DMS53 (cell line): ENCODE results near the gene CDH4.

ENCODE experiments used
- DNase-seq: peaks from one replicate; lab custom pipeline; 2025; lab: John Stamatoyannopoulos, UW

The CDH4 gene

DNA sequence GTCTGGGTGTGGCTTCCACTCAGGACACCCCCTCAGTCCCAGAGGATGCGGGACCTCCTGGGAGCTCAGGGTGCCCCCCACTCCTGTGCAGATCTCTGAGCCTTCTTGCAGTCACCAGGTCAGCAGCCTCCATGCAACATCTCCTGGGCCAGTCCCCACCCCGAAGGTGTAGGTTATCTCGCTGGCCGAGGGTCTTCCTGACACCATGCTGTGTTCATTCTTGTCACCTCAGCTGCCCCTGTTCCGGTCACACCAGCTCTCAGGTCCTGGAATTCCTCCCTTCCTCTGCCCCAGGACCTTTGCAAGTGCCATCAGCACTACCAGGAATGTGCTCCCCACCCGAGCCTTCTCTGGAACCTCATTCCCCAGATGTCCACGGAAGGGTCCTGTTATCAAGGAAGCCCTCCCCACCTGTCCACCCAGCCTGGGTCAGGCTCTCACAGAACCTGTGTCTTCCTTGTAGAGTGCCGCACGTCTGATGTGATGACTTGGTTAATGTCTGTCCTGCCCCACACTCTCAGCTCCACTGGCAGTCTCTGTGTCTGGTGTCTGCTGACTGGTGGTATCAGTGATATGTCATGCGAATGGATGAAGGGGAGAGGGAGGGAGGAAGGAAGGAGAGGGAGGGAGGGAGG lies 484.1 kb downstream of the CDH4 start:
- no peak for DNase-seq

DNA sequence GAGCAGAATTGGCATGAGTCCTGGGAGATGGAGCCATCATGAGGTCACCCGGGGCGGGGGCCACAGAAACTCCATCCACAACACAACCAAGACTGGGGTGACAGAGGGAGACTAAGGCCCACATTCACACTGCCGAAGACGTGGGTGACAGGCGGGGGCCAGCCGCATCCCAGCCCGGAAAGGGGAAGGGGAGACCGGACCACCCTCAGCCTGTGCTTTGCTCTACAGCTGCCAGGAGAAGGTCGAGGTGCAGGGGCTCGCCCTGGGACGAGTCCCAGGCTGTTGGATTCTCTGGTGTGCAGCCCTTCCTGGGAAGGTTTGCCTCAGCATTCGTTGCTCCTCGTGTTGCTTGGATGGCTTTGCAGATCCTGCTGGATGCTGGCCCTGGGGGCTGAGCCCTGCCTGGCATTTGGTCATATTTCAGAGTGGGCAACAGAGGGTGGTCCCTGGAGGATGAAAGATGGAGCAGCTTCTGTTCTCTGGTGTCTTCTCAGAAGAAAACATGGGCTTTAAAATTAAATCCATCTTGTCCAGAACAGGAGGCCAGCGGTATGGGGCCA lies 484.8 kb downstream of the CDH4 start:
- no peak for DNase-seq

DNA sequence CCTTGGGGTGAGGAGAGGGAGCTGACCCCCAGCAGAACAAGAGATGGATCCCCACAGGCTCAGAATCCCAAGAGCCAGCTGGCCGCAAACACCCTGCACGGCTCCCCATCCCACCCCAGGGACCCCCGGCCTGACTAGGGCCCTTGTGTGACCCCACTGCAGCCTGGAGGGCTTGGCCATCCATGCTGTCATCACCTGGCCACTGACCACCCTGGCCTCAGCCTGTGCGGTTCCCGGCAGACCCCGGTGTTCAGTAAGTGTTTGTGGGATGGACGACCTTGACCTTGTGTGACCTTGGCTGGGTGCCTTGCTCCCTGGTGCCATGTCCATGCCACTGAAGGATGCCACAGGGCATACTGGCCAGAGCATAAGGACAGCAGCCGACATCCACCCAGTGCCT lies 485.3 kb downstream of the CDH4 start:
- no peak for DNase-seq

DNA sequence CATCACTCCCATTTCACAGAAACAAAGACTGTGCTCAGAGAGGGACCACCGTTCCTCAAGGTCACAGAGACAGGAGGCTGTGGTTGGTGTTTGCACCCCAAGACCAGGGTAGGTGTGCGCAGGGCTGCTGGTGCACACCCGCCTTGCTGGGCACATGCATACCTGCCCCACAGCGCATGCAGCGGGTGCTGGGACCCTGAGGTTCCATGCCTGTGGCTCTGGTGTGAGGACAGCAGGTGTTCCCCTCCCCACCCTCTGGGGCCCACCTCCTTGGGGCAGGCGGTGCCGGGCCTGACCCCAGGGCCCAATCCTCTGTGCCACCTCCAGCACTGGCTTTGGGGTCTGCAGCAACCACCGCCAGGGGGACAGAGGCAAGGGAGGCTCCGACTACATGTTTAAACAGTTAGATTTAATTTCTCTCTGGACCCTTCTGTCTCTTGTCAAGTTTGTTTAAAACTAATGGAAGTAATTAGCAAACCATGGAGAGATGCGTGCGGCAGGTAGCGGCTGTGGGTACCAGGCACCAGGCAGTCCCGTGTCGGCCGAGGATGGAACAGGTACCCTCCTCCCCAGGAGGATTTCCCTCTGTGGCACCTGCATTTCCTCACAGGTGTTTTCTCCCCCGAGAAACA lies 485.9 kb downstream of the CDH4 start:
- DNase-seq = no peak

DNA sequence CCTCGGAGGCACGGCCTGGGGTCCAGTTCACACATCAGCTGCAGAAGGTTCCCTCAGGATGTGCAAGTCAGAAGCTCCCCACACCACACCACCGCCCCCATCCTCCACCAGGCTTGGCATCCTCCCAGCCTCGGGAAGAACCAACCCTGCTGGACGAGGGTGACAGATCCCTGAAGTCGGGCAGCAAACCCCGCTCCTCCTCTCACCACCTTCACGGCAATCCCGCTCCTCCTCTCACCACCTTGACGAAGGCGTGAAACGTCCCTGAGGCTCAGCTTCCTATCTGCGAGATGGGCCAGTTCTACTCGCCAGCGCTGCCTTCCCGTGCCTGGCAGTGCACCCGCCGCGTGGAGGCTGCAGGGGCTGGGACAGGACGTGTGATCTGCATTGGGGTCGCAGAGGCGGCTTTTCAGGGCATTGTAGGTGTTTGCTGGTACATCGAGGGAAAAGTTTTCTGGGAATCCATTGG lies 486.6 kb downstream of the CDH4 start:
- DNase-seq = no peak

DNA sequence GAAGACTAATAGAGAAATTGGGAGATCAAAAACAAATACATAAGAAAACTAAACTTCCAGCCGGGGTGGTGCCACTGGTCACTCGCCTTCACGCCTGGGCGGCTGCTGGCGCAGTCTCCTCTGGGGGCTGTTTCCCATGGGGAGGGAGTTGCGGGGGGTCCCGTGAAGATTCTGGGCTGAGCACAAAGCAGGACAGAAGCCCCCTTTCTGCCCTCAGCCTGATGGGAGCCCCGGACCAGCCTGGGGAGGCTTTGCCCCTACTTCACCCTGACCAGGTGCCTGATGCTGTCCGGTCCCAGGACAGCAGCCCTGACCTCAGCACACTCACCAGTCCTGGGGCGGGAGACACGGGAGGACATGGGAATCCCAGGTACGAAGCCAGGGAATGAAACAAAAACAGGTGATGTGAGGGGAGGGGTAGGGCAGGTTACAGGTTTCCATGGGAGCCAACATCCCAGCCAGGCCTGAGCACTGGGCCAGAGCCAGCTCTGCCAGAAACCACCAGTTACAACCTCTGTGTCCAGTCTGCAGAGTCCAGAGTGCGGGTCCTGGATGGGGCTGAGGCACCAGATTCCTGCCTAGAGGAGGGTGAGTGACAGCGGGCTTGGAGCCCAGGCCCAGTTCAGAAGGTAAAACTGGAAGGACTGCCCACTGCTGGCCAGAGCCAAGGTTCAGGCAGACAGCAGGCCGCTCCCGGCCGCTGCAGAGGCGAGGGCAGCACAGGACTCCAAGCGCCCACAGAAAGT lies 487.2 kb downstream of the CDH4 start:
- no peak for DNase-seq

DNA sequence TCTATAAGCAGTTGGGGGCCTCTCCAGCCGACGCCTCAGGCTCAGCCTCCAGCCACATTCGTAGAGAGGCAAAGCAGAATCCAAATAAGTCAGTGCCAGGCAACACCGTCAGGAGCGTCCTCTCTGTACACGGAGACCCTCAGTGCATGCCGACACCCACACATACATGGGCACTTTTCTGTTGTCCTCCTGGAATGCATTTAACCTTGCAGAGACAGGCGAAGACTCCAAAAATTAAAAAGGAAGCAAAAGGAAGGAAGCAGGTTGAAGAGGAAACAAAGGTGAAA lies 487.7 kb downstream of the CDH4 start:
- no peak for DNase-seq

DNA sequence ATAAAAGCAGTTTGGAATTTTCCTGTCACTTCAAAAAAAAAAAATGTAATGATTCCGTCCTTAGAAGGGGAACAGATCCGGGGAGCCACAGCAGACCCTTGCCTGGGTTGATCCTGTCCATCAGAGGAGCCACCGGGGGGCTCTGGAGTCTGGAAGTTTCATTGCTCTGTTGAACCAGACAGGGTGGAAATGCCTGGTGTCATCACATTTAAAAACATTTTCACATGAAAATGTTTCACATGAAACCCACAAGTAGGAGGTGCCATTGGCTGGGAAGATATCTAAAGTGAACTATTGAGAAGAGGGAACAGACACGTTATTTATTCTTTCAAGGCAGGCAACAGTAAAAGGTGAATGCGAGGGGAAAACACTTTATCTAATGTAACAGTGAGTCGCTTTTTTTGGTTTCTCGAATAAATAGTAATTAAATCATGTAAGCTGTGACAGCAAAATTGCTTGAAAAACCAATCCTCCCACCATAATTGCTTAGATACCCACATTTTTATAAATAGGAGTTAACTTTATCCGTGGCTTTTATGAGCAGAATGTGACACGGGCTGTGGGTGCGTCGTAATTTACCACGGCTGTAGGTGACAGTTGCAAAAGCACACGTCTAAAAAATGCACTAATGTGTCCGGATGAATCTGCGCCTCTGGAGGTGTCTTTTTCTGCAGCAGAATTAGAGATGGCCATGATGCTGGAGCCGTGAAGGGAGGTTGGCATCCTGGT lies 490.2 kb downstream of the CDH4 start:
- DNase-seq = no peak

DNA sequence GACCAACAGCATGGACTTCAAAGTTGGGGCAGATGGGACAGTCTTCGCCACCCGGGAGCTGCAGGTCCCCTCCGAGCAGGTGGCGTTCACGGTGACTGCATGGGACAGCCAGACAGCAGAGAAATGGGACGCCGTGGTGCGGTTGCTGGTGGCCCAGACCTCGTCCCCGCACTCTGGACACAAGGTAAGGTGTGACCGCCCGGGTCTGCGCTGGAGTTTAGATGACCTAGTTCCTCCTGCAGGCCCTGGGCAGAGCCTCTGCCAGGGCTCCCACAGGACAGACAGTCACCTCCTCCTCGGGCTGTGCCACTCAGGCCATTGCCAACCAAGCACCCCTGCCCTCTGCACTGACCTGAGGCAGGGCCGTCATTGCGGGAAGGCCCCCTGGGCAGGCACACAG lies 491.5 kb downstream of the CDH4 start:
- no peak for DNase-seq

DNA sequence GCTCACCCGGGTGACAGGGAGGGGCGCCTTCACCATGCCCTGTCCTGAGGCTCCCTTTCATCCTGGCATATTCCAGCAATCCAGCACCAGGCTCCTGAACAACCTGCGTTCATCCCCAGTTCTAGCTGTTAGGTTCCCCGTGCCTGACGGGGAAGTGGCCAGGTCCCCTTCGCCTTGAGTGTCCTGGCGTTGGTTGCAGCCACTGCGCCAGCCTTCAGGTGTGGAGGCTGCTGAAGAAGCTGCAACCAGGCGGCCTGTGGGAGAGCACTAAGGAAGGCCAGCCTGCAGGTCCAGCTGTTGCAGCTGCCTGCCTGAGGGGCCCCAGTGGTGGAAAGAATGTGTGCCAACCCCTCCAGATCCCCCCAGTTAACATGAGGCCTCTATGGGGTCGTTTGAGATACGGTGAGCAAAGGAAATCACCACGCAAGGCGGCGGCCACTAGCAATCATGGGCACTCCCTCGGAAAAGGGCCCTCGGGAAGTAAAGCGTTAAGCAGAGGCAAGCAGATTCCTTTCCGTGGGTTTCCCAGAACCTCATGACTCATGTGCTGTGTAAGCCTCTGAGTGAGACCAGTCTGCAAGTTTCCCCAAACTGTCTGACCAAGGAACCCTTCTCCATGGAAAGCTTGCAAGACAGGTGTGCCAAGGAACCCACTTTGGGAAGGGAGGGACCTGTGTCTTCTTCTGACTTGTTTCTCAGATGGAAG lies 492.8 kb downstream of the CDH4 start:
- DNase-seq = peak; percentile 19

DNA sequence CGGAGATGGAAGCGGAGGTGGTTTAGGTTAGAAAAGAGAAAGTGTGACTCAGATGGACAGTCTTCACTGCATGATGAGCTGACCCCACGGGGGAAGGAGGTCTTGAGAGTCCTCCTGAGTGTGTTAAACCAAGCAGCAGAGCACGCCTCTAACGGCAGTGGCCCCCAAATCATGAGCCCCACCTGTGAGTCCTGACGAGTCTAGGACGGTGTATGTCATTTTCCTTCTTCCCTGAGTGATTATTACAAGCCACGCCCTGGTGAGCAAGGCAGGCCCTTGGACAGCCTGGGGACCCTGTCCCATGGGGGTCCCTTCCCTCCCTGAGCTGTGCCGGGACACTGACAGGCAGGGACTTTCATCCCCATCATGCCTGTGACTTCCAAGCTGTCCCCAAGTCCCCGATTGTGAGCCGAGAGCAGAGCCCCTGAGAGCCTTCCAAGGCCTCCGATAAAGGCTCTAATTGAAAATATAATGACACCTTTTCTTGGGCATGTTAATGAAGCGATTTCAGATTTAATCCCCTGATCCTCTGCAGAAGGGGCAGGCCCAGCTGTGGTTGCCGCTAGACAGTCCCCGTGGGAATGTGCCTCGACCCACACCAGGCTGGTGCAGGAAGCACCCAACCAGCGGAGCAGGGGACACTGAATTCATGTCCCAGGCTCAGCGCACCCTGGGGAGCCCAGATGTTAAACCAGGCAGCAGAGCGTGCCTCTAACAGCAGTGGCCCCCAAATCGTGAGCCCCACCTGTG lies 493.5 kb downstream of the CDH4 start:
- DNase-seq = no peak

DNA sequence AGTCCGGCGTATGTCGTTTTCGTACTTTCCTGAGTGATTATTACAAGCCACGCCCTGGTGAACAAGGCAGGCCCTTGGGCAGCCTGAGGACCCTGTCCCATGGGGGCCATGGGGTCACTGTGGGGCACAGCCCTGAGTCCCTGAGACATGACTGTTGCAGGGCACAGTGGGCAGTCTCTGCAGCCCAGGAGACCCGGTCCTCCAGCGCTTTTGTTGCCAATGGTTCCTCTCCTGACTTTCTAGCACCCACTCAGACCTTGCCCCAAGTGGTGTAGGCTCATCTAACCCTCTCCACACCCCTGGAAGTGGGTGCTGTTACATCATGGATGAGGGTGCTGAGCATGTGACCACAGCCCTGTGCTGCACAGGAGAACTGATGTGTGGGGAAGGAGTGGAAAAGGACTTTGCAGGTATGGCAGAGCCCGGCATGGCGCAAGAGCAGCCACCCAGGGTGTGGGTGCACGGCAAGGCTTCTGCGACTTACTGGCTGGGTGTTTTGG lies 494.1 kb downstream of the CDH4 start:
- no peak for DNase-seq

DNA sequence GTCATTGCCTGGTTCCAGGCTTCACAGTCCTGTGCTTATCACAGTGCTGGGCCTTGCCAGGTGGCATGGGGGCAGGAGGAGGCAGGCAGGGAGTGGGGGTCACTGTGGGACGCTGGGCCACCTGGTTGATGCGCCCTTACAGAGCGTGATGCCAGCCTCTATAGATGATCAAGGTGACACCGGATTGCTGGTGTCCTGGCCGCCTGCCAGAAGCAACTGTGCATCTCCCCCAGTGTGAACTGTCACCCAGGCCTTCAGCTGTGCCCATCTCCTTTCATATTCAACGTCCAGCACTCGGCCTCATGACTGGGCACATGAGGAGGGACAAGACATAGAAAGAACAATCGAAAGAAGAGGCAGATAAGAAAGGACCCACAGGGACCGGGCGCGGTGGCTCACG lies 494.7 kb downstream of the CDH4 start:
- no peak for DNase-seq

DNA sequence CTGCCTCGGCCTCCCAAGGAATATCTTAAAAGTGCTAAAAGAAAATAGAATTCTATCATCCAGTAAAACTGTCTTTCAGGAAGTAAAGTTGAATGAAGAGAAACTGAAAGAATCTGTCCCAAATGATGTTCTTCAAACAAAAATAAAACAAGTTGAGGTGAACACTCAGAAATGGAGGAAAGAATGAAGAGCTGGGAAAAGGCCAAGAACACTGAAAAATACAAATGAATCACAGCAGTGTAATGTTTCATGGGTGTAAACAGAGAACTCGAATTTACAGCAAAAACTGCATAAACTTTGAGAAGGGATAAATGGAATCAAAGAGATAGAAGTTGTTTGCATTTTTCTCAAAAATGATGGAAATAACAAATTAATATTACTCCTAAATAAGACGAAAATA lies 496.3 kb downstream of the CDH4 start:
- no peak for DNase-seq

DNA sequence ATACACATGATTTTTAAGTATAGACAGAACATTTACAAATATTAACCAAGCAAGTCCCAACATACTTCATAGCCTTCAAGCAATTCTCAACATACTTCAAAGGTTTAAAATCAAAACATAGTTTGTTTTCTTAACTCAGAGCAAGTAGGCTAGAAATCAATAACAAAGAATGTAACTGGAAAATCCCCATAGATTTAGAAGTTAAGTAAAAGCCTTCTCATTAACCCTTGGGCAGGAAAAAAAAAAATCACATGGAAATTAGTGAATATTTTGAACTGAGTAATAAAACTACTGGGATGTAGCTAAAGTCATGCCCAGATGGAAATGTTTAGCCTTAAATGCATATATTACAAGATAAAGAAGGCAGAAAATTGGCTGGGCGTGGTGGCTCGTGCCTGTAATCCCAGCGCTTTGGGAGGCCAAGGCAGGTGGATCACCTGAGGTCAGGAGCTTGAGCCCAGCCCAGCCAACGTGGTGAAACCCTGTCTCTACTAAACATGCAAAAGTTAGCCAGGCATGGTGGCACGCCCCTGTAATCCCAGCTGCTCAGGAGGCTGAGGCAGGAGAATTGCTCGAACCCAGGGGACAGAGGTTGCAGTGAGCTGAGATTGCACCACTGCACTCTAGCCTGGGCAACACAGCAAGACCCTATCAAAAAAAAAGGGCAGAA lies 497.5 kb downstream of the CDH4 start:
- no peak for DNase-seq

DNA sequence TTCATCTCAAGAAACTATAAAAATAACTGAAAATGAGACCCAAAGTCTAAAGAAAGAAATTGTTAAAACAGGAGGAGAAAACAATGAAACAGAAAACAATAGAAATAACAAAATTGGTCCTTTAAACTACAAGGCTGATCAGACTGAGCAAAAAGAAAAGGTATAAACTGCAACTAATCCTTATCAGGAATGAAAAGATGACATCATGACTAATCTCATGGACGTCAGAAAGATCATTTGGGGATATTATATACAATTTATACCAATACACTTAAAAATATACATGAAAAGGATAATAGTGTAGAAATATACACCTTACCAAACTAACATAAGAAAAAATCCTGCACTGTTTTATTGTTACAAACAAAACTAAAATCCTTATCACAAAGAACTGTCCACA lies 498.0 kb downstream of the CDH4 start:
- no peak for DNase-seq

DNA sequence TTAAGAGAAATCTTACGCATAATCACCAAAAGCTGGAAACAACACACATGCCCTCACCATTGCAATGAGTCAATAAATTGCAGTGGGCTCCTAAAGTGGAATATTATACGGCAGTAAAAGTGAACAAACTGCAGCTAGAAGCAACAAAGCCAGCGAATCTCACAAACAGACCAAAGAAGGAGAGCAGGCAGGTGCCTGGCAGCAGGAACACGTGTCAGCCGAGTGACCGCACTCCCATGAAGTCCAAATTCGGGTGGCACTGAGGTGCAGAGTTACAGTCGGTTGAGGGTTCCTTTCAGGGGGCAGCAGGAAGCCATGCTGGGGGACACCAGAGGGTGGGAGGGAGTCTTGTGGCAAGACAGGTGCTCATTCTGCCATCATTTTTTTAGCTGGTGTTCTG lies 500.5 kb downstream of the CDH4 start:
- DNase-seq = no peak

DNA sequence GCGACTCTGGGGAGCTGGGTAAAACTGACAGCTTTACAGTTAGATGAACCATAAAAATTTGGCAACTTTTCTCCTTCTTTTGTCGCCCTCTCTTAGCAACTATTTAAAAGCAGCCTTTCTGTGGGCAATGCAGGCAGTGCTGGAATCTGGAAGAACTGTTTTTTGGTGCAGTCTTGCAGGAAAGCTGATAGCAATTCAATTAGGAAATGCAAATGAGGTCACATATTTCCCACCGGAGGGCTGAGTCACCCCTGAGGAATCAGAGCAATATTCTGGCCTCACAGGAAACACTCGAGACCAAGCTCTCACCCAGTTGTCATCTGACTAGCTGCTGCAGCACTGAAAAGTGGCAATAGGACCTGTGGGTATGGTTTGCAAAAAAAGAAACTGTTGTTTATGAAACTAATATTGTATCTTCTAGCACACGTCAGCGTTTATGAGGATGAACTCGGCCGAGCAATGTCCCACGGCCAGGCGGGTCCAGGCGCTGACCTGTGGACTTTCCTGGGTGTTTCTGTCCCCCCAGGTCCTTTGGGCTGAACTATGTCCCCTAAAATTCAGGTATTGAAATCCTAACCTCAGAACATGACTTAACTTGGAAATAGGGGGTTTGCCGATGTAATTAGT lies 501.4 kb downstream of the CDH4 start:
- DNase-seq = no peak

DNA sequence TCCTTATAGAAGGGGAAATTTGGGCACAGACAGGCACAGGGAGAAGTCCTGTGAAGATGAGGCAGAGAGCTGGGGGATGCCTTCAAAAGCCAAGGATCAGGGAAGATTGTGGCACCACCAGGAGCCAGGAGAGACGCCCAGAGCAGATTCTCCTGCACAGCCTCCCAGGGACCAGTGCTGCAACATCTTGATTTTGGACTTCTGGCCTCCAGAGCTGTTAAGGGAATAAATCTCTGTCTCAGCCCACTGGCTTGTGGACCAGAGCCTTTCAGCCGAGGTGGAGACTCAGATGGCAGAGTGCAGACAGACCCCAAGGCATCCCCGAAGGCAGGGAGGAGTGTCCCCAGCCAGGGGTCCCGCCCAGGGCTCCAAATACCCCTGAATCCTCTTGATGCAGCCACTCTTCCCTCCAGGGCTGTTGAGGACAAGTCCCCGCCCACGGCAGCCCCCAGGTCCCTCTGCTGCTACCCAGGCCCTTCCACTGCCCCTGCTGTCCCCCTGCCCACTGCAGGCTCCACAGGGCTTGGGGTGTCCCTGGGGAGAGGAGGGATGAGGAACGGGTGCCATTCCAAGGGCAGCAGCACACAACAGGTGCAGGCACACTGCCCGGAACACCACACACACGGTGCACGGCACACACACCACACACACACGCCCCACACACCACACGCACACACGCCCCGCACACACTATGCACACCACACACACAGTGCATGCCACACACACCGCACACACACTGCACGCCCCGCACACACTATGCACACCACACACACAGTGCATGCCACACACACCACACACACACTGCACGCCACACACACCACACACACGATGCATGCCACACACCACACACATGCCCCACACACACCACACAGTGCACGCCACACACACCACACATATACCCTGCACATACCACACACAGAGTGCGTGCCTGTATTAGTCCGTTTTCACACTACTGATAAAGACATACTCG lies 502.2 kb downstream of the CDH4 start:
- DNase-seq = no peak
